VCaP (cell line): ENCODE results near the gene HEPH.

Experiments used
- H3K27ac ChIP-seq: fragments of 450-650 bp; 2 replicates; pipeline ENCODE4 v1.5.1; 2017
- TF ChIP-seq, protein P1 (sequence below): fragments of 450-650 bp; conservative IDR thresholded peaks from 2 replicates; pipeline ENCODE4 v1.5.1; 2017; ENCODE audit warnings: mild to moderate bottlenecking, moderate library complexity

The HEPH gene

DNA sequence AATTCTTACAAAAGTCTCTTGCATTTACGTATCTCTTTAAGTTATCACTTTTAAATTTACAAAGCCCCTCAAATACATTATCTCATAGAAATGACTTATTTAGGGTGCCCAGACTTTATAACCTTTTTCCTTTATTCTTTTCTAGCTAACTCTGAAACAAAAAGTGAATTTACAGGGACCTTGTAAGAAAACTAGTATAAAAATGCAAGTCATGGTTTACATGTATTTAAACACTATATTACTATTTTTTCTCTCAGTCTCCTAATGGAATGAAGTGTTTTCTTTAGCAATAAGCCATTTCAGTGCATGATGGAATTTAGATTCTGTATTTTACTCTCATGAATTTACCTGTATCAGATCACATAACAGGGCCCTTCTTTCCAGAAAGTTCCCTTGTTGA, 14.5 kb upstream of the HEPH start:
- TF ChIP-seq, protein P1, sequence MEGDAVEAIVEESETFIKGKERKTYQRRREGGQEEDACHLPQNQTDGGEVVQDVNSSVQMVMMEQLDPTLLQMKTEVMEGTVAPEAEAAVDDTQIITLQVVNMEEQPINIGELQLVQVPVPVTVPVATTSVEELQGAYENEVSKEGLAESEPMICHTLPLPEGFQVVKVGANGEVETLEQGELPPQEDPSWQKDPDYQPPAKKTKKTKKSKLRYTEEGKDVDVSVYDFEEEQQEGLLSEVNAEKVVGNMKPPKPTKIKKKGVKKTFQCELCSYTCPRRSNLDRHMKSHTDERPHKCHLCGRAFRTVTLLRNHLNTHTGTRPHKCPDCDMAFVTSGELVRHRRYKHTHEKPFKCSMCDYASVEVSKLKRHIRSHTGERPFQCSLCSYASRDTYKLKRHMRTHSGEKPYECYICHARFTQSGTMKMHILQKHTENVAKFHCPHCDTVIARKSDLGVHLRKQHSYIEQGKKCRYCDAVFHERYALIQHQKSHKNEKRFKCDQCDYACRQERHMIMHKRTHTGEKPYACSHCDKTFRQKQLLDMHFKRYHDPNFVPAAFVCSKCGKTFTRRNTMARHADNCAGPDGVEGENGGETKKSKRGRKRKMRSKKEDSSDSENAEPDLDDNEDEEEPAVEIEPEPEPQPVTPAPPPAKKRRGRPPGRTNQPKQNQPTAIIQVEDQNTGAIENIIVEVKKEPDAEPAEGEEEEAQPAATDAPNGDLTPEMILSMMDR = no peak
- no peak overlapping the region for H3K27ac ChIP-seq

DNA sequence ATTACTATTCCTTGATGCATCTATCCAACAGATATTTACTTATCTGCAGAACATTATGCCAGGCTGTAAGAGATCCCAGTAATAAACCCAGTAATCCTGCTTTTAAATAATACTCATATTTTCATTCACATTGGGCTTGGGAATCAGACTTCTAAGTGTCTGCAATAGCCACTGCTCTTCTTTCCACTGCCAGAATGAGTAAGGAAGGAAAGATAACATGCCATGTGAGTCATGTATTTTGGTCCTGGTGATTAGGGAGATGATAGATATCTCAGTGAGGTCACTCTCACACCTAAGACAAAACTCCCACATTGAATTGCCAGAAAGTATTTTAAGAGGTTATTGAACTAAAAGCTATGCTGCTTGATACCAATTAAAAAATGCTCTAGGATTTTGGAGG, 13.9 kb upstream of the HEPH start:
- TF ChIP-seq, protein P1 = no peak

DNA sequence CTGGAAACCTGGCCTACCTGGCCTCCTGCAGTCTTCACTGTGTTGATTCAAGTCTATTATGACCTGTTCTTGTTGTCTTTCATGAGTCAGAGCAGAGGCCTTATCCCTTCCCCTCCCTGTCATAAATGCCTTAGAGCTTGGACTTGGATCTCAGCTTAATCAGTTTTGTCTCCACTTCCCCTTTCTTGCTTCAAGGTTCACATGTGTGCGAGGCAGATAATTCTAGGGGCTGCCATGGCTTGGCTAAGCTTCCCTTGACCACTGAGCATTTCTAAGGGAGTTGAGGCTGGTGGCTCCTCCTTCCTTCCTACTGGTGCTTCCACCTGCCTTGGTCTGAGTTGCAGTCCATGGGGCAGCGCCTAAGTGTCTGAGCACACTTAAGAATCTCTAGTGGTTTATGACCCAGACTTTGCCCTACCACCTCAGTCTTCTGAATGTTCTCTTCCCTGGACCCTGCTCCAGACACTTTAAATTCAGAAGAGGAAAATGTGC, 1.7 kb upstream of the HEPH start:
- no peak overlapping the region for H3K27ac ChIP-seq
- TF ChIP-seq, protein P1 = no peak

More for the DNA sequence above, 13.9 kb upstream of the HEPH start:
- no peak overlapping the region for H3K27ac ChIP-seq

DNA sequence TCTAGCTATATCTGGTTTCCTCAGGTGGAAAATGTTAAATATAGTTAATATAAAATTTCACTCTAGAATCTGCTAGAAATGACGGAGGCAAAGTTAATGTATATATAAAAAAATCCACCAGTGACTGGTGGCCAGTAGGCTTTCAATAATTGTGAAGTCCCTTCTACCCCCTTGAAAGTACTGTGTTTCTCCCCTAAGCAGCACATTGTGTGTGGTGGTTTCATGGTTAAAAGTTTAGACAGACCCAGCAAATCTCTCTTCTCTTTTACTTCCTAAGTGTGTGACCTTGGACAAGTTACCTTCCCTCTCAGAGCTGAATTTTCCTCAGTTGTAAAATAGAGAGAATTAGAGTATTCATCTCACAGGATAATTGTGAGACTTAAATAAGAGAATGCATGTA, 600 bp upstream of the HEPH start:
- H3K27ac ChIP-seq = no peak overlapping the region
- TF ChIP-seq, protein P1 = no peak

DNA sequence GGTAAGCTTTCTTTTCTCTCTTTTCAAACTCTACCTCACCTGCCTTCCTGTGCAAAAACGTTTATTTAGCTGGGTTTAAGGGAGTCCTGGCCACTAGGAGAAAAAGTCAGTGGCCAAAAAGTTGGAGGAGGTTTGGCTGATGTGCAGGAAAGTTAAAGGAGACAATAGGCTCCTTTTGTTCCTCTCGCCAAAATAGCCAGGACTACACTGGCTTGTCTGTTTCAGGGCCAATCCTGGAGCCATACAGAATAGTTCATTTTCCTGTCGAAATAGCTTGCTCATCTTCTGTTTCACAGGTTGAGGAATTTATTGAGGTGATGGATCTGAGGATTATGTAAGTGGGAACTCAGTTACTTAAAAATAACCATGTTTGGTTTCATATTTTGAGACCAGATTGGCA, 423 bp downstream of the HEPH start:
- no peak overlapping the region for H3K27ac ChIP-seq
- TF ChIP-seq, protein P1 = no peak

DNA sequence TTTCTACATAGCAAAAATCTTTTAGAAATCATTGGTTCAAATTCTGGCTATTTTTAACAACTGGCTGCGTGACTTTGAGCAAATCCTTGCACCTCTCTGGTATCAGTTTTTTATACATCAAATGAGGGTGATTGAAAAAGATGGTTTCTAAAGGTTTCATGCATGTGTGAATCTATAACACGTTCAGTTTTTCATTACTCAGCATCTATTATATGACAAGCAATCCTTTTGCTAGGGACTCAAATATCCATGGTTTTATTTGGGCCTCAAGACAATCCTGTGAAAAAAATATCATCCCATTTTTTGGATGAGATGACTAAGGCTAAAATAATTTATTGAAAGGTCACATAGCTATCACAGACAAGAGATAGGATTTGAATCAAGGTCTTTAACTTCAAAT, 884 bp downstream of the HEPH start:
- TF ChIP-seq, protein P1 = no peak
- no peak overlapping the region for H3K27ac ChIP-seq

DNA sequence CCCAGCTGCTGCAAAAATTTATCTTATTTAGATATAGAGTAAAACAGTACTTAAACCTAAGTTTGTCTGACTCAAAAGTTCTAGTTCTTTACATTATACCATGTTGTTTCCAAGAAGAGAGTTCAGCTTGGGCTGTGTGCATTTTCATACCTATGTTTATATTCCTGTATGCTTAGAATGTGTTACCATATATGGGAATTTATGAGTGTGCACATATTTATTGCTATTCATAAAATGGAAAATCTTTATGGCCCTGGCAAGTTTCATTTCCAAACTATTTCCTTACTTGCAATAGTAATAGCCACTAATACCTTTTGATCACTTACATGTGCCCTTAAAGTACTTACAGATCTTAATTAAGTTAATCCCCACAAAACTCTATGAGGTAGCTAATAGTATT, 2.6 kb downstream of the HEPH start:
- no peak overlapping the region for H3K27ac ChIP-seq
- TF ChIP-seq, protein P1 = no peak
